OCI-LY7 (cell line): ENCODE data around the gene CGN. TPM values are rescaled to one million over a fixed set of nuclear protein-coding genes. Genes with fewer than 3 reads are reported as not detected.

Source experiments
- BruUV-seq: library from RNA; stranded (reverse); fragments of 400-500 nt; replicated peaks from 2 replicates; lab custom pipeline; 2021; lab: Mats Ljungman, UMichigan
- CTCF ChIA-PET: fragments of 300-600 bp; sonication (Branson Sonifier 250); formaldehyde crosslinking; loops from one replicate; lab custom pipeline; 2022; ENCODE audit warnings: antibody characterized with exemption; ENCODE audit not compliant: unreplicated experiment; lab: Charles Lee
- POLR2A ChIA-PET: fragments of 300-600 bp; sonication (Branson Sonifier 250); formaldehyde crosslinking; loops from one replicate; lab custom pipeline; 2022; ENCODE audit warnings: antibody characterized with exemption; lab: Charles Lee
- DNase-seq: peaks from one replicate; pipeline ENCODE4 v3.0.0-alpha.2; 2015; ENCODE audit warnings: low spot score
- H2AFZ ChIP-seq: fragments of 200-600 bp; sonication (generic), shearing (Covaris generic); 2 replicates; pipeline ENCODE4 v1.6.1; 2014; ENCODE audit warnings: mild to moderate bottlenecking, antibody characterized with exemption, low read length, moderate library complexity
- H3K27ac ChIP-seq: fragments of 200-600 bp; sonication (generic); 2 replicates; pipeline ENCODE4 v1.5.1; 2014; ENCODE audit warnings: mixed run types, low read depth, mild to moderate bottlenecking, moderate library complexity, low read length, inconsistent platforms; ENCODE audit not compliant: poor library complexity, severe bottlenecking
- H3K36me3 ChIP-seq: fragments of 200-600 bp; sonication (generic); 2 replicates; pipeline ENCODE4 v1.6.1; 2014; ENCODE audit warnings: mild to moderate bottlenecking, antibody characterized with exemption, low read length, moderate library complexity, mixed read lengths; ENCODE audit not compliant: insufficient read depth
- H3K4me1 ChIP-seq: fragments of 200-600 bp; sonication (generic); 2 replicates; pipeline ENCODE4 v1.5.1; 2014; ENCODE audit warnings: mild to moderate bottlenecking, low read length; ENCODE audit not compliant: insufficient read depth, poor library complexity, severe bottlenecking
- H3K4me2 ChIP-seq: fragments of 200-600 bp; sonication (generic); 2 replicates; pipeline ENCODE4 v1.6.1; 2014; ENCODE audit warnings: mild to moderate bottlenecking, low read length
- H3K4me3 ChIP-seq: fragments of 200-600 bp; sonication (generic); 2 replicates; pipeline ENCODE4 v1.5.1; 2014; ENCODE audit warnings: mild to moderate bottlenecking, low read depth, low read length; ENCODE audit not compliant: poor library complexity, severe bottlenecking
- H3K79me2 ChIP-seq: fragments of 200-600 bp; sonication (generic); 2 replicates; pipeline ENCODE4 v1.6.1; 2016; ENCODE audit warnings: low read depth, mild to moderate bottlenecking, low read length, moderate library complexity, mixed read lengths; ENCODE audit not compliant: insufficient read depth
- H3K9me2 ChIP-seq: fragments of 200-600 bp; sonication (generic); 2 replicates; pipeline ENCODE4 v1.6.1; 2016; ENCODE audit warnings: mild to moderate bottlenecking, low read length, mixed read lengths; ENCODE audit not compliant: insufficient read depth
- H3K9me3 ChIP-seq: fragments of 200-600 bp; sonication (generic); 2 replicates; pipeline ENCODE4 v1.6.1; 2014; ENCODE audit warnings: mild to moderate bottlenecking, mixed run types, low read length, mixed read lengths
- H4K20me1 ChIP-seq: fragments of 200-600 bp; sonication (generic); 2 replicates; pipeline ENCODE4 v1.6.1; 2014; ENCODE audit warnings: mild to moderate bottlenecking, antibody characterized with exemption, low read length, moderate library complexity, mixed read lengths; ENCODE audit not compliant: insufficient read depth
- EZH2phosphoT487 ChIP-seq: fragments of 200-600 bp; sonication (generic); IDR thresholded peaks from 2 replicates; pipeline ENCODE4 v1.6.1; 2018; ENCODE audit warnings: low read depth, borderline replicate concordance, mild to moderate bottlenecking, mixed run types, antibody characterized with exemption, low read length, moderate library complexity, mixed read lengths
- intact Hi-C: fragments of 100-400 bp; cut with micrococcal nuclease; formaldehyde crosslinking; loops from one replicate; pipeline ENCODE4 v1.10.0; 2022; ENCODE audit not compliant: unreplicated experiment
- total RNA-seq, 2 experiments: library from RNA; depleted of rRNA in 1 of 2; stranded (reverse); fragments of >200 nt in 1 of 2; shearing (Covaris generic) in 1 of 2; gene quantifications; 2 replicates each; pipeline ENCODE4 v1.2.3, GENCODE V29; 2014 to 2022
- TF ChIP-seq, protein P1 (sequence below): fragments of 200-600 bp; sonication (generic); conservative IDR thresholded peaks from 2 replicates; pipeline ENCODE4 v1.5.1; 2014; ENCODE audit warnings: mild to moderate bottlenecking, antibody characterized with exemption, low read length, moderate library complexity, mixed read lengths

Gene CGN
- total RNA-seq, 2 experiments from 2014 or later = 1.7 to 5.5 TPM

DNA sequence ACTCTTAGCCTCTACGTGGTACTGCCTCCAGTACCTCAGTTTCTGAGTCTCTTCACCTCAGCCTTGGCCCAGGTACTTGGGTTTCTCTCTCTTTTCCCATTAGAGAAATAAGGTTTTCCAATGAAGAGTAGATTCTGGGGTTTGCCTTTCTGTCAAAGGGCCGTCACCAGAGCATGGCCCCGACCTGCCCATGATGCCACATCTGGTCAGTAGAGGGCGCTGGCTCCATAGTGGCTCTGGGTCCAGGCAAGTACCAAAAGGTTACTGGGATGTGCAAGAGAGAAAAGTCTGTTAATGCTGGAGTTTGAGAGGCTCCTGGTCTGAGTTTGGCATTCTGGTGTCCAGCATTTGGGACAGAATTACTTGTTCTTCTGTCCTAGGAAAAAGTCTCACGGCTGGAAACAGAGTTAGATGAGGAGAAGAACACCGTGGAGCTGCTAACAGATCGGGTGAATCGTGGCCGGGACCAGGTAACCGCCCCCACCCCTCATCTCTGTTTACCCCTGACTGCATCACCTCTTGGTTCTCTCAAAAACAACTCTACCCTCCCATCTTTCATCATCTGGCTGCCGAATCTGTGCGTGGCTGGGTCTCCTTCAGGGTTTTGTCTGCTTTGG is 23.6 kb downstream of the CGN start:
- H3K4me1 ChIP-seq = no peaks in the 10 kb centered on the region
- CTCF ChIA-PET = no interaction called here
- H3K4me2 ChIP-seq = no peak overlapping the region
- H3K9me2 ChIP-seq = no peaks in the 10 kb centered on the region
- no peaks in the 10 kb centered on the region for H3K36me3 ChIP-seq
- H3K9me3 ChIP-seq = no peaks in the 10 kb centered on the region
- no peak overlapping the region for H3K27ac ChIP-seq
- no peak overlapping the region for H2AFZ ChIP-seq
- peak; percentile 70 for DNase-seq
- H3K4me3 ChIP-seq = no peak overlapping the region
- intact Hi-C loops = loop anchor here (1.0 kb wide), 2 partner anchors 91 to 201 kb away; no protein-coding TSS in a partner anchor
- no peaks in the 10 kb centered on the region for H3K79me2 ChIP-seq
- no TSS peak for BruUV-seq
- H4K20me1 ChIP-seq = no peaks in the 10 kb centered on the region
- TF ChIP-seq EZH2phosphoT487 = no peak
- TF ChIP-seq, protein P1, sequence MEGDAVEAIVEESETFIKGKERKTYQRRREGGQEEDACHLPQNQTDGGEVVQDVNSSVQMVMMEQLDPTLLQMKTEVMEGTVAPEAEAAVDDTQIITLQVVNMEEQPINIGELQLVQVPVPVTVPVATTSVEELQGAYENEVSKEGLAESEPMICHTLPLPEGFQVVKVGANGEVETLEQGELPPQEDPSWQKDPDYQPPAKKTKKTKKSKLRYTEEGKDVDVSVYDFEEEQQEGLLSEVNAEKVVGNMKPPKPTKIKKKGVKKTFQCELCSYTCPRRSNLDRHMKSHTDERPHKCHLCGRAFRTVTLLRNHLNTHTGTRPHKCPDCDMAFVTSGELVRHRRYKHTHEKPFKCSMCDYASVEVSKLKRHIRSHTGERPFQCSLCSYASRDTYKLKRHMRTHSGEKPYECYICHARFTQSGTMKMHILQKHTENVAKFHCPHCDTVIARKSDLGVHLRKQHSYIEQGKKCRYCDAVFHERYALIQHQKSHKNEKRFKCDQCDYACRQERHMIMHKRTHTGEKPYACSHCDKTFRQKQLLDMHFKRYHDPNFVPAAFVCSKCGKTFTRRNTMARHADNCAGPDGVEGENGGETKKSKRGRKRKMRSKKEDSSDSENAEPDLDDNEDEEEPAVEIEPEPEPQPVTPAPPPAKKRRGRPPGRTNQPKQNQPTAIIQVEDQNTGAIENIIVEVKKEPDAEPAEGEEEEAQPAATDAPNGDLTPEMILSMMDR = peak; percentile 97
- POLR2A ChIA-PET = no interaction called here

DNA sequence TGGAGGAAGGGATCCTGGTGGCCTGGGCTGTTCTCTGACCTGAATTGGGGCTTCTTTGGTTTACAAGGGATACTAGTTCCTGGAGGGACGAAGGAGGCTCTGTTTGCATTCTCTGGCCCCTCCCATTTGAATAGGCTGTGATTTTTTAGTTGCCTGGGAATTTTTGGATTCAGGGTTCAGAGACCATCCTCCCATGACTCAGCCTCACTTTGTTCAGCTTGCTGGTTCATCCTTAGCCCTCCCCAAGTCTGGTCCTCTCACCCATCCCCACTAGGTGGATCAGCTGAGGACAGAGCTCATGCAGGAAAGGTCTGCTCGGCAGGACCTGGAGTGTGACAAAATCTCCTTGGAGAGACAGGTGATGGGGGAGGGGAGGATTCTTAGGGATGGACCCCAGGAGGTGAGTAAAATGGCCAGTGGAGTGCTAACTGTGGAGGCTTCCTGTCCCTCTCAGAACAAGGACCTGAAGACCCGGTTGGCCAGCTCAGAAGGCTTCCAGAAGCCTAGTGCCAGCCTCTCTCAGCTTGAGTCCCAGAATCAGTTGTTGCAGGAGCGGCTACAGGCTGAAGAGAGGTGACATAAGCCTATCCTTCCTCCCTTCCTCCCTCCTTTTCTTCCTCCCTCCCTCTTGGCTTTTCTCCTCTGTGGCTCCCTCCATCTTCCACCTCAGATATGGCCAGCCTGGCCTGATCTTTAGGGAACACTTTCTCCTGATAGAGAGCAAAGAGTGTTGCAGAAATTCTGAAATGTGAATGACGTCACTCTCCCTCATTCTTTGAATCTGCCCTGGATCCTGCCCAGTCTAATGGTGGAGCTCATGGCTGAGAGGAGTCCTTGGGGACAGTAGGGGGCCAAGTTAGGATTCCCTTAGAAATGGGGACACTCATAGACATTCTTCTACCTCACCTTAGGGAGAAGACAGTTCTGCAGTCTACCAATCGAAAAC is 24.4 kb downstream of the CGN start:
- TF ChIP-seq, protein P1 = no peak
- no peak for TF ChIP-seq EZH2phosphoT487
- Histone ChIP-seq H4K20me1 (no peaks in the 10 kb centered on the region), H3K4me1 (no peaks in the 10 kb centered on the region), H3K4me2 (no peak overlapping the region), H3K9me3 (no peaks in the 10 kb centered on the region), H3K4me3 (no peak overlapping the region), H2AFZ (no peak overlapping the region), H3K36me3 (no peaks in the 10 kb centered on the region), H3K79me2 (no peaks in the 10 kb centered on the region), H3K27ac (no peak overlapping the region), H3K9me2 (no peaks in the 10 kb centered on the region)
- POLR2A ChIA-PET = interaction anchor here (0.8 kb wide), 1 partner anchor 14 kb away, joined by 4 read pairs; no protein-coding TSS in a partner anchor
- CTCF ChIA-PET = interaction anchor here (0.6 kb wide), 1 partner anchor 308 kb away, joined by 3 read pairs; no protein-coding TSS in a partner anchor
- DNase-seq = no peak
- no TSS peak for BruUV-seq
- intact Hi-C loops = no loop called here
